GM23338 (cell line): ENCODE results near the gene ZDHHC9. TPM values are rescaled to one million over a fixed set of nuclear protein-coding genes. Genes with fewer than 3 reads are reported as not detected.

ENCODE experiments used
- ATAC-seq: fragments of 200-7000 bp; cut with Tn5 transposase; 3 replicates; pipeline ENCODE4 v1.9.1; 2020
- DNase-seq: peaks from one replicate; pipeline ENCODE4 v3.0.0-alpha.2; 2015; ENCODE audit warnings: low spot score
- H2AFZ ChIP-seq: fragments of 200-600 bp; sonication (generic); 2 replicates; pipeline ENCODE4 v1.8.0; 2016; ENCODE audit warnings: antibody characterized with exemption, mild to moderate bottlenecking, moderate library complexity
- H3F3A ChIP-seq: fragments of 200-600 bp; sonication (generic); replicated peaks from 2 replicates; pipeline ENCODE4 v1.8.0; 2017; ENCODE audit warnings: antibody characterized with exemption, mixed run types, low read depth
- H3K27ac ChIP-seq: fragments of 200-600 bp; sonication (generic); 2 replicates; pipeline ENCODE4 v1.6.1; 2016; ENCODE audit warnings: low read depth
- H3K27me3 ChIP-seq: fragments of 200-600 bp; sonication (generic); 2 replicates; pipeline ENCODE4 v1.8.0; 2016; ENCODE audit warnings: mild to moderate bottlenecking, mixed run types, moderate library complexity; ENCODE audit not compliant: insufficient read depth
- H3K36me3 ChIP-seq: fragments of 200-600 bp; sonication (generic); 2 replicates; pipeline ENCODE4 v1.8.0; 2016; ENCODE audit warnings: mild to moderate bottlenecking; ENCODE audit not compliant: insufficient read depth
- H3K4me1 ChIP-seq: fragments of 200-600 bp; sonication (generic); 2 replicates; pipeline ENCODE4 v1.8.0; 2016; ENCODE audit warnings: mild to moderate bottlenecking, moderate library complexity; ENCODE audit not compliant: insufficient read depth
- H3K4me2 ChIP-seq: fragments of 200-600 bp; sonication (generic); 2 replicates; pipeline ENCODE4 v1.7.1; 2017; ENCODE audit warnings: mixed run types
- H3K4me3 ChIP-seq: fragments of 200-600 bp; sonication (generic); 2 replicates; pipeline ENCODE4 v1.6.1; 2016; ENCODE audit warnings: mixed run types
- H3K79me2 ChIP-seq: fragments of 200-600 bp; sonication (generic); replicated peaks from 2 replicates; pipeline ENCODE4 v1.8.0; 2017; ENCODE audit warnings: mild to moderate bottlenecking; ENCODE audit not compliant: insufficient read depth
- H3K9me2 ChIP-seq: fragments of 200-600 bp; sonication (generic); 2 replicates; pipeline ENCODE4 v1.8.0; 2017; ENCODE audit not compliant: insufficient read depth
- H4K20me1 ChIP-seq: fragments of 200-600 bp; sonication (generic); replicated peaks from 2 replicates; pipeline ENCODE4 v1.8.0; 2017; ENCODE audit warnings: mild to moderate bottlenecking; ENCODE audit not compliant: insufficient read depth
- H3K27ac Mint-ChIP-seq: 2 replicates; pipeline ENCODE4 v1.8.0; 2020; ENCODE audit warnings: inconsistent platforms, mild to moderate bottlenecking, moderate library complexity, mixed read lengths
- H3K27me3 Mint-ChIP-seq: 3 replicates; pipeline ENCODE4 v1.8.0; 2022; ENCODE audit warnings: low read depth, mild to moderate bottlenecking, moderate library complexity, mixed read lengths, inconsistent platforms; ENCODE audit not compliant: insufficient read depth, poor library complexity
- H3K36me3 Mint-ChIP-seq: 3 replicates; pipeline ENCODE4 v1.8.0; 2021; ENCODE audit warnings: low read depth, mild to moderate bottlenecking, inconsistent platforms, moderate library complexity, mixed read lengths
- H3K4me1 Mint-ChIP-seq: 3 replicates; pipeline ENCODE4 v1.8.0; 2020; ENCODE audit warnings: mild to moderate bottlenecking, inconsistent platforms, mixed read lengths
- H3K4me3 Mint-ChIP-seq: 3 replicates; pipeline ENCODE4 v1.8.0; 2021; ENCODE audit warnings: moderate library complexity, mild to moderate bottlenecking, inconsistent platforms, mixed read lengths
- H3K9me3 Mint-ChIP-seq: 3 replicates; pipeline ENCODE4 v1.8.0; 2020; ENCODE audit warnings: moderate library complexity, mild to moderate bottlenecking, inconsistent platforms, mixed read lengths
- CREB1 ChIP-seq: fragments of 250-450 bp; sonication (Bioruptor Pico); IDR thresholded peaks from 2 replicates; pipeline ENCODE4 v1.5.0; 2020; ENCODE audit warnings: low read depth, mild to moderate bottlenecking, moderate library complexity
- EZH2 ChIP-seq: fragments of 200-600 bp; sonication (generic); IDR thresholded peaks from one replicate; pipeline ENCODE4 v1.8.0; 2017; ENCODE audit warnings: antibody characterized with exemption, mild to moderate bottlenecking, low read depth; ENCODE audit not compliant: unreplicated experiment
- EZH2phosphoT487 ChIP-seq: fragments of 200-600 bp; sonication (generic); IDR thresholded peaks from one replicate; pipeline ENCODE4 v1.8.1; 2018; ENCODE audit warnings: antibody characterized with exemption; ENCODE audit not compliant: unreplicated experiment
- JUNB ChIP-seq: IDR thresholded peaks from one replicate; pipeline ENCODE4 v1.6.1; 2016; ENCODE audit warnings: antibody characterized with exemption; ENCODE audit not compliant: unreplicated experiment
- NANOG ChIP-seq: IDR thresholded peaks from 2 replicates; pipeline ENCODE4 v1.6.1; 2016; ENCODE audit warnings: antibody characterized with exemption, borderline replicate concordance
- POLR2AphosphoS5 ChIP-seq: IDR thresholded peaks from 2 replicates; pipeline ENCODE4 v1.6.1; 2016; ENCODE audit warnings: antibody characterized with exemption, low read depth
- STAT1 ChIP-seq: IDR thresholded peaks from one replicate; pipeline ENCODE4 v1.6.1; 2016; ENCODE audit warnings: antibody characterized with exemption; ENCODE audit not compliant: unreplicated experiment
- ZNF114 ChIP-seq: fragments of 250-450 bp; sonication (Bioruptor Pico); IDR thresholded peaks from 2 replicates; pipeline ENCODE4 v1.5.0; 2020; ENCODE audit warnings: mild to moderate bottlenecking, moderate library complexity
- ZNF331 ChIP-seq: fragments of 250-450 bp; sonication (Bioruptor Pico); IDR thresholded peaks from 2 replicates; pipeline ENCODE4 v1.5.0; 2020; ENCODE audit warnings: low read depth, mild to moderate bottlenecking, moderate library complexity
- polyA plus RNA-seq: library from polyadenylated mRNA; unstranded; fragments of >200 nt; fragmentation: Nextera tagmentation; extraction: Ambion mirVana; gene quantifications from 2 replicates; pipeline ENCODE4 v1.2.1, GENCODE V29; 2016
- total RNA-seq: library from RNA; depleted of rRNA; stranded (reverse); fragments of >200 nt; shearing (Covaris generic); gene quantifications from 2 replicates; pipeline ENCODE4 v1.2.3, GENCODE V29; 2014
- TF ChIP-seq, protein P1 (sequence below): IDR thresholded peaks from 2 replicates; pipeline ENCODE4 v1.6.1; 2016; ENCODE audit warnings: antibody characterized with exemption
- TF ChIP-seq, protein P2 (sequence below), 2 experiments: fragments of 200-600 bp in 1 of 2; sonication (generic) in 1 of 2; conservative IDR thresholded peaks; 2 replicates each; pipeline versions ENCODE4 v1.5.1 to v1.6.1; 2016 to 2017; ENCODE audit warnings: antibody characterized with exemption in 2 of 2, low read depth in 2 of 2, mild to moderate bottlenecking in 2 of 2, moderate library complexity in 1 of 2
- TF ChIP-seq, protein P3 (sequence below): fragments of 250-450 bp; sonication (Bioruptor Pico); IDR thresholded peaks from 2 replicates; pipeline ENCODE4 v1.5.0; 2020; ENCODE audit warnings: mild to moderate bottlenecking, moderate library complexity
- TF ChIP-seq, protein P4 (sequence below): IDR thresholded peaks from one replicate; pipeline ENCODE4 v1.6.1; 2018; ENCODE audit warnings: antibody characterized with exemption; ENCODE audit not compliant: unreplicated experiment

The ZDHHC9 gene
- total and polyA plus RNA-seq, 2 experiments from 2014 or later: 14.2 to 17.6 TPM

DNA sequence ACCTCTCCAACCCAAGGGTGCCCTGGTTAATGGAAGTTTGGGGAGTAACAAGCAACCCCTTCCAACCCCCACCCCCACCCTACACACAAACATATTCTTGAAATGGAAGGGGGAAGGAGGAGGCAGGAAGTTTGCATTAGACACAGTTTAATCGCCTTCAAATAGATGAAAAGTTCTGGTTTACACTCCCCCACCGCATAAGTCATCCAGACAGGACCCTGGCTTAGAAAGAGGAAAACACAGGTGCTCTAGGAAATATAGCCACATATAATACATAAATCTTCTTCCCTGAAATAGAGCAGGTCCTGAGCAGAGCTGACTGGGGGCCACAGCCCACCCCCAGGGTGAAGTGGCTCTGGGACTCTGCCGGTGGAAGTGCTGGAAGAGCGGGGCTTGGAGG lies 38.9 kb downstream of the ZDHHC9 start:
- Mint-ChIP-seq H3K9me3 (no peaks in the 10 kb centered on the region; the same call in 2 of the 3 replicates), H3K27ac (no peak overlapping the region), H3K4me1 (no peaks in the 10 kb centered on the region), H3K4me3 (no peak overlapping the region), H3K36me3 (peaks cover 23% of the 10 kb centered on the region), H3K27me3 (no peaks in the 10 kb centered on the region)
- ATAC-seq (no peak), DNase-seq (no peak)
- no peaks in the 10 kb centered on the region for H4K20me1 ChIP-seq
- H3F3A ChIP-seq: no peaks in the 10 kb centered on the region
- H2AFZ ChIP-seq: no peak overlapping the region
- H3K4me1 ChIP-seq: no peaks in the 10 kb centered on the region
- H3K4me2 ChIP-seq: no peak overlapping the region
- no peaks in the 10 kb centered on the region for H3K36me3 ChIP-seq
- TF ChIP-seq, protein P1, sequence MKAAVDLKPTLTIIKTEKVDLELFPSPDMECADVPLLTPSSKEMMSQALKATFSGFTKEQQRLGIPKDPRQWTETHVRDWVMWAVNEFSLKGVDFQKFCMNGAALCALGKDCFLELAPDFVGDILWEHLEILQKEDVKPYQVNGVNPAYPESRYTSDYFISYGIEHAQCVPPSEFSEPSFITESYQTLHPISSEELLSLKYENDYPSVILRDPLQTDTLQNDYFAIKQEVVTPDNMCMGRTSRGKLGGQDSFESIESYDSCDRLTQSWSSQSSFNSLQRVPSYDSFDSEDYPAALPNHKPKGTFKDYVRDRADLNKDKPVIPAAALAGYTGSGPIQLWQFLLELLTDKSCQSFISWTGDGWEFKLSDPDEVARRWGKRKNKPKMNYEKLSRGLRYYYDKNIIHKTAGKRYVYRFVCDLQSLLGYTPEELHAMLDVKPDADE: no peak
- TF ChIP-seq STAT1: no peak
- no peak for TF ChIP-seq NANOG
- TF ChIP-seq, protein P2, sequence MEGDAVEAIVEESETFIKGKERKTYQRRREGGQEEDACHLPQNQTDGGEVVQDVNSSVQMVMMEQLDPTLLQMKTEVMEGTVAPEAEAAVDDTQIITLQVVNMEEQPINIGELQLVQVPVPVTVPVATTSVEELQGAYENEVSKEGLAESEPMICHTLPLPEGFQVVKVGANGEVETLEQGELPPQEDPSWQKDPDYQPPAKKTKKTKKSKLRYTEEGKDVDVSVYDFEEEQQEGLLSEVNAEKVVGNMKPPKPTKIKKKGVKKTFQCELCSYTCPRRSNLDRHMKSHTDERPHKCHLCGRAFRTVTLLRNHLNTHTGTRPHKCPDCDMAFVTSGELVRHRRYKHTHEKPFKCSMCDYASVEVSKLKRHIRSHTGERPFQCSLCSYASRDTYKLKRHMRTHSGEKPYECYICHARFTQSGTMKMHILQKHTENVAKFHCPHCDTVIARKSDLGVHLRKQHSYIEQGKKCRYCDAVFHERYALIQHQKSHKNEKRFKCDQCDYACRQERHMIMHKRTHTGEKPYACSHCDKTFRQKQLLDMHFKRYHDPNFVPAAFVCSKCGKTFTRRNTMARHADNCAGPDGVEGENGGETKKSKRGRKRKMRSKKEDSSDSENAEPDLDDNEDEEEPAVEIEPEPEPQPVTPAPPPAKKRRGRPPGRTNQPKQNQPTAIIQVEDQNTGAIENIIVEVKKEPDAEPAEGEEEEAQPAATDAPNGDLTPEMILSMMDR (conservative IDR thresholded peaks at IDR 0.05; ENCODE audit: low read depth in 2 of 2): no peak
- TF ChIP-seq, protein P3, sequence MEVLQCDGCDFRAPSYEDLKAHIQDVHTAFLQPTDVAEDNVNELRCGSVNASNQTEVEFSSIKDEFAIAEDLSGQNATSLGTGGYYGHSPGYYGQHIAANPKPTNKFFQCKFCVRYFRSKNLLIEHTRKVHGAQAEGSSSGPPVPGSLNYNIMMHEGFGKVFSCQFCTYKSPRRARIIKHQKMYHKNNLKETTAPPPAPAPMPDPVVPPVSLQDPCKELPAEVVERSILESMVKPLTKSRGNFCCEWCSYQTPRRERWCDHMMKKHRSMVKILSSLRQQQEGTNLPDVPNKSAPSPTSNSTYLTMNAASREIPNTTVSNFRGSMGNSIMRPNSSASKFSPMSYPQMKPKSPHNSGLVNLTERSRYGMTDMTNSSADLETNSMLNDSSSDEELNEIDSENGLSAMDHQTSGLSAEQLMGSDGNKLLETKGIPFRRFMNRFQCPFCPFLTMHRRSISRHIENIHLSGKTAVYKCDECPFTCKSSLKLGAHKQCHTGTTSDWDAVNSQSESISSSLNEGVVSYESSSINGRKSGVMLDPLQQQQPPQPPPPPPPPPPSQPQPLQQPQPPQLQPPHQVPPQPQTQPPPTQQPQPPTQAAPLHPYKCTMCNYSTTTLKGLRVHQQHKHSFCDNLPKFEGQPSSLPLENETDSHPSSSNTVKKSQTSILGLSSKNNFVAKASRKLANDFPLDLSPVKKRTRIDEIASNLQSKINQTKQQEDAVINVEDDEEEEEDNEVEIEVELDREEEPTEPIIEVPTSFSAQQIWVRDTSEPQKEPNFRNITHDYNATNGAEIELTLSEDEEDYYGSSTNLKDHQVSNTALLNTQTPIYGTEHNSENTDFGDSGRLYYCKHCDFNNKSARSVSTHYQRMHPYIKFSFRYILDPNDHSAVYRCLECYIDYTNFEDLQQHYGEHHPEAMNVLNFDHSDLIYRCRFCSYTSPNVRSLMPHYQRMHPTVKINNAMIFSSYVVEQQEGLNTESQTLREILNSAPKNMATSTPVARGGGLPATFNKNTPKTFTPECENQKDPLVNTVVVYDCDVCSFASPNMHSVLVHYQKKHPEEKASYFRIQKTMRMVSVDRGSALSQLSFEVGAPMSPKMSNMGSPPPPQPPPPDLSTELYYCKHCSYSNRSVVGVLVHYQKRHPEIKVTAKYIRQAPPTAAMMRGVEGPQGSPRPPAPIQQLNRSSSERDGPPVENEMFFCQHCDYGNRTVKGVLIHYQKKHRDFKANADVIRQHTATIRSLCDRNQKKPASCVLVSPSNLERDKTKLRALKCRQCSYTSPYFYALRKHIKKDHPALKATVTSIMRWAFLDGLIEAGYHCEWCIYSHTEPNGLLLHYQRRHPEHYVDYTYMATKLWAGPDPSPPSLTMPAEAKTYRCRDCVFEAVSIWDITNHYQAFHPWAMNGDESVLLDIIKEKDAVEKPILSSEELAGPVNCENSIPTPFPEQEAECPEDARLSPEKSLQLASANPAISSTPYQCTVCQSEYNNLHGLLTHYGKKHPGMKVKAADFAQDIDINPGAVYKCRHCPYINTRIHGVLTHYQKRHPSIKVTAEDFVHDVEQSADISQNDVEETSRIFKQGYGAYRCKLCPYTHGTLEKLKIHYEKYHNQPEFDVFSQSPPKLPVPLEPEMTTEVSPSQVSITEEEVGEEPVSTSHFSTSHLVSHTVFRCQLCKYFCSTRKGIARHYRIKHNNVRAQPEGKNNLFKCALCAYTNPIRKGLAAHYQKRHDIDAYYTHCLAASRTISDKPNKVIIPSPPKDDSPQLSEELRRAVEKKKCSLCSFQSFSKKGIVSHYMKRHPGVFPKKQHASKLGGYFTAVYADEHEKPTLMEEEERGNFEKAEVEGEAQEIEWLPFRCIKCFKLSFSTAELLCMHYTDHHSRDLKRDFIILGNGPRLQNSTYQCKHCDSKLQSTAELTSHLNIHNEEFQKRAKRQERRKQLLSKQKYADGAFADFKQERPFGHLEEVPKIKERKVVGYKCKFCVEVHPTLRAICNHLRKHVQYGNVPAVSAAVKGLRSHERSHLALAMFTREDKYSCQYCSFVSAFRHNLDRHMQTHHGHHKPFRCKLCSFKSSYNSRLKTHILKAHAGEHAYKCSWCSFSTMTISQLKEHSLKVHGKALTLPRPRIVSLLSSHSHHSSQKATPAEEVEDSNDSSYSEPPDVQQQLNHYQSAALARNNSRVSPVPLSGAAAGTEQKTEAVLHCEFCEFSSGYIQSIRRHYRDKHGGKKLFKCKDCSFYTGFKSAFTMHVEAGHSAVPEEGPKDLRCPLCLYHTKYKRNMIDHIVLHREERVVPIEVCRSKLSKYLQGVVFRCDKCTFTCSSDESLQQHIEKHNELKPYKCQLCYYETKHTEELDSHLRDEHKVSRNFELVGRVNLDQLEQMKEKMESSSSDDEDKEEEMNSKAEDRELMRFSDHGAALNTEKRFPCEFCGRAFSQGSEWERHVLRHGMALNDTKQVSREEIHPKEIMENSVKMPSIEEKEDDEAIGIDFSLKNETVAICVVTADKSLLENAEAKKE (CRISPR knock-in tag): no peak
- no peak for TF ChIP-seq POLR2AphosphoS5
- TF ChIP-seq, protein P4, sequence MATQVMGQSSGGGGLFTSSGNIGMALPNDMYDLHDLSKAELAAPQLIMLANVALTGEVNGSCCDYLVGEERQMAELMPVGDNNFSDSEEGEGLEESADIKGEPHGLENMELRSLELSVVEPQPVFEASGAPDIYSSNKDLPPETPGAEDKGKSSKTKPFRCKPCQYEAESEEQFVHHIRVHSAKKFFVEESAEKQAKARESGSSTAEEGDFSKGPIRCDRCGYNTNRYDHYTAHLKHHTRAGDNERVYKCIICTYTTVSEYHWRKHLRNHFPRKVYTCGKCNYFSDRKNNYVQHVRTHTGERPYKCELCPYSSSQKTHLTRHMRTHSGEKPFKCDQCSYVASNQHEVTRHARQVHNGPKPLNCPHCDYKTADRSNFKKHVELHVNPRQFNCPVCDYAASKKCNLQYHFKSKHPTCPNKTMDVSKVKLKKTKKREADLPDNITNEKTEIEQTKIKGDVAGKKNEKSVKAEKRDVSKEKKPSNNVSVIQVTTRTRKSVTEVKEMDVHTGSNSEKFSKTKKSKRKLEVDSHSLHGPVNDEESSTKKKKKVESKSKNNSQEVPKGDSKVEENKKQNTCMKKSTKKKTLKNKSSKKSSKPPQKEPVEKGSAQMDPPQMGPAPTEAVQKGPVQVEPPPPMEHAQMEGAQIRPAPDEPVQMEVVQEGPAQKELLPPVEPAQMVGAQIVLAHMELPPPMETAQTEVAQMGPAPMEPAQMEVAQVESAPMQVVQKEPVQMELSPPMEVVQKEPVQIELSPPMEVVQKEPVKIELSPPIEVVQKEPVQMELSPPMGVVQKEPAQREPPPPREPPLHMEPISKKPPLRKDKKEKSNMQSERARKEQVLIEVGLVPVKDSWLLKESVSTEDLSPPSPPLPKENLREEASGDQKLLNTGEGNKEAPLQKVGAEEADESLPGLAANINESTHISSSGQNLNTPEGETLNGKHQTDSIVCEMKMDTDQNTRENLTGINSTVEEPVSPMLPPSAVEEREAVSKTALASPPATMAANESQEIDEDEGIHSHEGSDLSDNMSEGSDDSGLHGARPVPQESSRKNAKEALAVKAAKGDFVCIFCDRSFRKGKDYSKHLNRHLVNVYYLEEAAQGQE: no peak
- no peak for TF ChIP-seq ZNF114 (CRISPR knock-in tag)
- TF ChIP-seq ZNF331: no peak
- TF ChIP-seq EZH2phosphoT487: no peak
- no peak for TF ChIP-seq EZH2
- no peak for TF ChIP-seq CREB1
- no peak for TF ChIP-seq JUNB
- H3K79me2 ChIP-seq: no peaks in the 10 kb centered on the region
- no peaks in the 10 kb centered on the region for H3K27me3 ChIP-seq
- H3K27ac ChIP-seq: no peak overlapping the region
- H3K9me2 ChIP-seq: no peaks in the 10 kb centered on the region
- H3K4me3 ChIP-seq: no peak overlapping the region
